IMR-90 (cell line): ENCODE results near the gene B3GAT3. TPM values are rescaled to one million over a fixed set of nuclear protein-coding genes. Genes with fewer than 3 reads are reported as not detected.

Experiments used
- ATAC-seq: fragments of 200-7000 bp; cut with Tn5 transposase; 2 replicates; pipeline ENCODE4 v1.9.1; 2020; ENCODE audit warnings: low read depth, mild to moderate bottlenecking, moderate library complexity
- BruUV-seq: library from RNA; stranded (reverse); fragments of 400-500 nt; replicated peaks from 2 replicates; lab custom pipeline; 2021; lab: Mats Ljungman, UMichigan
- CTCF ChIA-PET: fragments of 300-600 bp; formaldehyde crosslinking; extraction: SDS; loops from one replicate; lab custom pipeline; 2021; ENCODE audit warnings: antibody characterized with exemption; lab: Yijun Ruan, JAX
- POLR2A ChIA-PET: fragments of 300-600 bp; sonication (Branson Sonifier 250); formaldehyde crosslinking; loops from one replicate; lab custom pipeline; 2022; ENCODE audit warnings: antibody characterized with exemption; ENCODE audit not compliant: unreplicated experiment; lab: Charles Lee
- DNase-seq: peaks from one replicate; pipeline ENCODE4 v3.0.0; 2013
- H2AFZ ChIP-seq: replicated peaks from 2 replicates; pipeline ENCODE3; 2013; ENCODE audit warnings: low read length, mild to moderate bottlenecking; ENCODE audit not compliant: poor library complexity
- H2AK5ac ChIP-seq: 2 replicates; pipeline ENCODE4 v1.6.1; 2013; ENCODE audit warnings: low read depth, low read length, inconsistent platforms
- H2AK9ac ChIP-seq: replicated peaks from 2 replicates; pipeline ENCODE3; 2013; ENCODE audit warnings: mild to moderate bottlenecking, low read depth, low read length, moderate library complexity; ENCODE audit not compliant: poor library complexity
- H2BK120ac ChIP-seq: 2 replicates; pipeline ENCODE4 v1.6.1; 2013; ENCODE audit warnings: low read depth, low read length, inconsistent platforms
- H2BK15ac ChIP-seq: 3 replicates; pipeline ENCODE4 v1.6.1; 2013; ENCODE audit warnings: low read depth, low read length, inconsistent platforms
- H2BK20ac ChIP-seq: 2 replicates; pipeline ENCODE4 v1.6.1; 2013; ENCODE audit warnings: low read depth, mild to moderate bottlenecking, inconsistent platforms, low read length, moderate library complexity
- H2BK5ac ChIP-seq: 2 replicates; pipeline ENCODE4 v1.6.1; 2013; ENCODE audit warnings: mild to moderate bottlenecking, low read depth, low read length, inconsistent platforms; ENCODE audit not compliant: poor library complexity, severe bottlenecking
- H3K14ac ChIP-seq: replicated peaks from 2 replicates; pipeline ENCODE4 v1.6.1; 2013; ENCODE audit warnings: low read depth, low read length, inconsistent platforms
- H3K18ac ChIP-seq: 2 replicates; pipeline ENCODE4 v1.6.1; 2013; ENCODE audit warnings: low read depth, low read length, control low read depth
- H3K23ac ChIP-seq: 2 replicates; pipeline ENCODE4 v1.6.1; 2013; ENCODE audit warnings: low read depth, low read length, inconsistent platforms
- H3K27ac ChIP-seq: 2 replicates; pipeline ENCODE4 v1.5.1; 2013; ENCODE audit warnings: mild to moderate bottlenecking, control low read depth, low read length; ENCODE audit not compliant: insufficient read depth
- H3K27me3 ChIP-seq: 2 replicates; pipeline ENCODE4 v1.6.1; 2013; ENCODE audit warnings: low read length; ENCODE audit not compliant: control insufficient read depth, insufficient read depth
- H3K36me3 ChIP-seq: 2 replicates; pipeline ENCODE4 v1.6.1; 2013; ENCODE audit warnings: low read length, mixed read lengths; ENCODE audit not compliant: control insufficient read depth, insufficient read depth
- H3K4ac ChIP-seq: 2 replicates; pipeline ENCODE4 v1.6.1; 2013; ENCODE audit warnings: low read depth, low read length, inconsistent platforms
- H3K4me1 ChIP-seq: 2 replicates; pipeline ENCODE4 v1.6.1; 2013; ENCODE audit warnings: low read length, mixed read lengths; ENCODE audit not compliant: control insufficient read depth, insufficient read depth
- H3K4me2 ChIP-seq: 2 replicates; pipeline ENCODE4 v1.6.1; 2013; ENCODE audit warnings: low read depth, mild to moderate bottlenecking, control low read depth, low read length, moderate library complexity
- H3K4me3 ChIP-seq: 2 replicates; pipeline ENCODE4 v1.5.1; 2013; ENCODE audit warnings: low read depth, mild to moderate bottlenecking, control low read depth, low read length, moderate library complexity; ENCODE audit not compliant: insufficient read depth
- H3K56ac ChIP-seq: 2 replicates; pipeline ENCODE4 v1.6.1; 2013; ENCODE audit warnings: low read length, inconsistent platforms; ENCODE audit not compliant: insufficient read depth; ENCODE audit errors: extremely low read depth
- H3K79me1 ChIP-seq, 2 experiments: 2 replicates each; pipeline ENCODE4 v1.6.1; 2013; ENCODE audit warnings: low read length in 2 of 2, inconsistent platforms in 1 of 2, low read depth in 1 of 2
- H3K9ac ChIP-seq: 2 replicates; pipeline ENCODE4 v1.6.1; 2013; ENCODE audit warnings: low read depth, low read length, control low read depth
- H3K9me1 ChIP-seq: 2 replicates; pipeline ENCODE4 v1.6.1; 2013; ENCODE audit warnings: low read length, inconsistent platforms; ENCODE audit not compliant: insufficient read depth
- H3K9me3 ChIP-seq: 2 replicates; pipeline ENCODE4 v1.6.1; 2013; ENCODE audit warnings: low read length; ENCODE audit not compliant: control insufficient read depth, insufficient read depth
- H4K20me1 ChIP-seq: 2 replicates; pipeline ENCODE4 v1.6.1; 2013; ENCODE audit warnings: low read length, inconsistent platforms; ENCODE audit not compliant: insufficient read depth
- H4K5ac ChIP-seq: 2 replicates; pipeline ENCODE4 v1.6.1; 2013; ENCODE audit warnings: mild to moderate bottlenecking, low read depth, low read length, control low read depth
- H4K8ac ChIP-seq, 2 experiments: 2 replicates each; pipeline ENCODE4 v1.6.1; 2013; ENCODE audit warnings: low read depth in 2 of 2, low read length in 2 of 2, control low read depth in 1 of 2, inconsistent platforms in 1 of 2
- H4K91ac ChIP-seq: 2 replicates; pipeline ENCODE4 v1.6.1; 2013; ENCODE audit warnings: low read depth, low read length, inconsistent platforms; ENCODE audit not compliant: insufficient read depth
- BHLHE40 ChIP-seq: fragments of 150-350 bp; IDR thresholded peaks from 2 replicates; pipeline ENCODE4 v1.6.1; 2016; ENCODE audit warnings: mild to moderate bottlenecking, low read depth, low read length
- CEBPB ChIP-seq: IDR thresholded peaks from 2 replicates; pipeline ENCODE4 v1.6.1; 2012; ENCODE audit warnings: low read depth, low read length, improper control_type of control experiment
- CHD1 ChIP-seq: IDR thresholded peaks from 2 replicates; pipeline ENCODE4 v1.6.1; 2012; ENCODE audit warnings: low read depth, low read length, improper control_type of control experiment
- MAFK ChIP-seq: IDR thresholded peaks from 2 replicates; pipeline ENCODE4 v1.6.1; 2012; ENCODE audit warnings: low read depth, low read length, improper control_type of control experiment
- MAZ ChIP-seq: IDR thresholded peaks from 2 replicates; pipeline ENCODE4 v1.6.1; 2012; ENCODE audit warnings: low read depth, mild to moderate bottlenecking, low read length, improper control_type of control experiment, moderate library complexity, borderline replicate concordance
- MXI1 ChIP-seq: IDR thresholded peaks from 2 replicates; pipeline ENCODE4 v1.6.1; 2012; ENCODE audit warnings: low read depth, mild to moderate bottlenecking, low read length, moderate library complexity, borderline replicate concordance
- NFE2L2 ChIP-seq: fragments of 150-350 bp; IDR thresholded peaks from 2 replicates; pipeline ENCODE4 v1.6.1; 2016; ENCODE audit warnings: low read depth, mild to moderate bottlenecking, low read length
- RAD21 ChIP-seq: IDR thresholded peaks from 2 replicates; pipeline ENCODE4 v1.6.1; 2012; ENCODE audit warnings: low read length, improper control_type of control experiment
- RCOR1 ChIP-seq: IDR thresholded peaks from 2 replicates; pipeline ENCODE4 v1.6.1; 2012; ENCODE audit warnings: mild to moderate bottlenecking, low read length, improper control_type of control experiment; ENCODE audit not compliant: insufficient replicate concordance
- RFX5 ChIP-seq: IDR thresholded peaks from 2 replicates; pipeline ENCODE4 v1.8.0; 2012; ENCODE audit warnings: low read depth, mild to moderate bottlenecking, low read length, moderate library complexity
- SMC3 ChIP-seq: fragments of 150-350 bp; IDR thresholded peaks from 2 replicates; pipeline ENCODE4 v1.6.1; 2016; ENCODE audit warnings: low read depth, mild to moderate bottlenecking, antibody characterized with exemption, low read length, moderate library complexity
- WGBS, 2 experiments: methylation state at CpG; one replicate each; pipeline versions ENCODE4 v1.1.5 to v1.1.7; 2013; ENCODE audit warnings: missing lambda C conversion rate in 2 of 2; ENCODE audit not compliant: insufficient read length in 1 of 2; ENCODE audit errors: extremely low coverage in 2 of 2; 5-methylcytosine and 5-hydroxymethylcytosine counted together
- dilution Hi-C: fragments of 300-500 bp; cut with HindIII; formaldehyde crosslinking; loops from one replicate; pipeline ENCODE4 v1.14.3; 2018; ENCODE audit warnings: low sequenced_read_pairs; ENCODE audit not compliant: unreplicated experiment
- in situ Hi-C: fragments of 300-500 bp; cut with MboI; formaldehyde crosslinking; loops from 3 replicates; pipeline ENCODE4 v1.14.3; 2019; ENCODE audit warnings: low sequenced_read_pairs, inconsistent platforms, mixed read lengths
- intact Hi-C: fragments of 100-400 bp; cut with micrococcal nuclease; formaldehyde crosslinking; loops from 2 replicates; pipeline ENCODE4 v1.10.0; 2022
- polyA plus RNA-seq, 3 experiments: library from polyadenylated mRNA; depleted of rRNA; stranded (reverse); fragments of >200 nt; gene quantifications; 2 replicates each; pipeline ENCODE4 v1.2.3, GENCODE V29; 2012; ENCODE audit warnings: low replicate concordance in 1 of 3
- total RNA-seq: library from RNA; depleted of rRNA; stranded (reverse); fragments of >200 nt; gene quantifications from 2 replicates; pipeline ENCODE4 v1.2.3, GENCODE V29; 2012
- TF ChIP-seq, protein P1 (sequence below): conservative IDR thresholded peaks from 2 replicates; pipeline ENCODE4 v1.5.1; 2012; ENCODE audit warnings: mild to moderate bottlenecking, low read depth, low read length, improper control_type of control experiment
- TF ChIP-seq, protein P2 (sequence below): fragments of 150-350 bp; IDR thresholded peaks from 2 replicates; pipeline ENCODE4 v1.6.1; 2016; ENCODE audit warnings: low read depth, mild to moderate bottlenecking, low read length, moderate library complexity, borderline replicate concordance

Gene B3GAT3
- total and polyA plus RNA-seq, 2 of the 4 experiments (the other 2 are of a cell fraction), result 10.4 to 38.4 TPM

- H4K20me1 ChIP-seq, result peaks cover 11% of the 10 kb centered on the region
- in situ Hi-C loops (no loop called here), dilution Hi-C loops (no loop called here), intact Hi-C loops (loop anchor here (5.0 kb wide), 1 partner anchor 249 kb away; no protein-coding TSS in a partner anchor)
- H3K23ac ChIP-seq, result no peak overlapping the region
- H3K27ac ChIP-seq, result peak overlapping the region; percentile 70
- no peak overlapping the region for H2BK20ac ChIP-seq
- H2BK5ac ChIP-seq, result peak overlapping the region; percentile 60
- no peak for DNase-seq
- H2BK120ac ChIP-seq, result no peak overlapping the region; the same call in 1 of the 2 replicates
- peak overlapping the region; percentile 66 for H4K5ac ChIP-seq
- no peak overlapping the region for H3K56ac ChIP-seq
- no peak overlapping the region for H3K9ac ChIP-seq
- peaks cover 16 to 21% of the 10 kb centered on the region in 2 experiments for H3K79me1 ChIP-seq
- no peaks in the 10 kb centered on the region for H3K9me3 ChIP-seq
- ATAC-seq, result no peak
- 65% methylated on average over 8 of the region's 15 CpGs; no CpG with 5 or more reads in 1 of the 2 experiments for WGBS, 2 experiments
- POLR2A ChIA-PET, result no interaction called here
- H3K4ac ChIP-seq, result peak overlapping the region; percentile 64
- H3K18ac ChIP-seq, result no peak overlapping the region
- H4K8ac ChIP-seq, result peak overlapping the region in 1 of 2 experiments; percentile 88; a peak in 2 of 4 replicates
- H2BK15ac ChIP-seq, result no peak overlapping the region; the same call in 2 of the 3 replicates
- peaks cover 10% of the 10 kb centered on the region for H3K4me1 ChIP-seq
- CTCF ChIA-PET, result interaction anchor here (1.5 kb wide), 1 partner anchor 22 kb away, joined by 3 read pairs; the partner anchor contains the start of gene TUT1
- H2AK5ac ChIP-seq, result peak overlapping the region; percentile 83; the same call in 1 of the 2 replicates
- no peaks in the 10 kb centered on the region for H3K9me1 ChIP-seq
- no TSS peak for BruUV-seq
- H3K4me2 ChIP-seq, result no peak overlapping the region
- TF ChIP-seq, protein P1, sequence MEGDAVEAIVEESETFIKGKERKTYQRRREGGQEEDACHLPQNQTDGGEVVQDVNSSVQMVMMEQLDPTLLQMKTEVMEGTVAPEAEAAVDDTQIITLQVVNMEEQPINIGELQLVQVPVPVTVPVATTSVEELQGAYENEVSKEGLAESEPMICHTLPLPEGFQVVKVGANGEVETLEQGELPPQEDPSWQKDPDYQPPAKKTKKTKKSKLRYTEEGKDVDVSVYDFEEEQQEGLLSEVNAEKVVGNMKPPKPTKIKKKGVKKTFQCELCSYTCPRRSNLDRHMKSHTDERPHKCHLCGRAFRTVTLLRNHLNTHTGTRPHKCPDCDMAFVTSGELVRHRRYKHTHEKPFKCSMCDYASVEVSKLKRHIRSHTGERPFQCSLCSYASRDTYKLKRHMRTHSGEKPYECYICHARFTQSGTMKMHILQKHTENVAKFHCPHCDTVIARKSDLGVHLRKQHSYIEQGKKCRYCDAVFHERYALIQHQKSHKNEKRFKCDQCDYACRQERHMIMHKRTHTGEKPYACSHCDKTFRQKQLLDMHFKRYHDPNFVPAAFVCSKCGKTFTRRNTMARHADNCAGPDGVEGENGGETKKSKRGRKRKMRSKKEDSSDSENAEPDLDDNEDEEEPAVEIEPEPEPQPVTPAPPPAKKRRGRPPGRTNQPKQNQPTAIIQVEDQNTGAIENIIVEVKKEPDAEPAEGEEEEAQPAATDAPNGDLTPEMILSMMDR, result no peak
- TF ChIP-seq MAFK (no peak), NFE2L2 (no peak), RAD21 (no peak), RCOR1 (no peak), BHLHE40 (no peak), MAZ (no peak), CHD1 (no peak), CEBPB (no peak), MXI1 (no peak), SMC3 (no peak), RFX5 (no peak)
- TF ChIP-seq, protein P2, sequence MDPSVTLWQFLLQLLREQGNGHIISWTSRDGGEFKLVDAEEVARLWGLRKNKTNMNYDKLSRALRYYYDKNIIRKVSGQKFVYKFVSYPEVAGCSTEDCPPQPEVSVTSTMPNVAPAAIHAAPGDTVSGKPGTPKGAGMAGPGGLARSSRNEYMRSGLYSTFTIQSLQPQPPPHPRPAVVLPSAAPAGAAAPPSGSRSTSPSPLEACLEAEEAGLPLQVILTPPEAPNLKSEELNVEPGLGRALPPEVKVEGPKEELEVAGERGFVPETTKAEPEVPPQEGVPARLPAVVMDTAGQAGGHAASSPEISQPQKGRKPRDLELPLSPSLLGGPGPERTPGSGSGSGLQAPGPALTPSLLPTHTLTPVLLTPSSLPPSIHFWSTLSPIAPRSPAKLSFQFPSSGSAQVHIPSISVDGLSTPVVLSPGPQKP, result no peak
- H3K36me3 ChIP-seq, result peaks cover 30% of the 10 kb centered on the region
- H2AK9ac ChIP-seq, result peak overlapping the region; percentile 87
- peak overlapping the region; percentile 56; the same call in 1 of the 2 replicates for H4K91ac ChIP-seq
- H3K14ac ChIP-seq, result no peak overlapping the region
- peak overlapping the region; percentile 14; the same call in 1 of the 2 replicates for H3K4me3 ChIP-seq
- H2AFZ ChIP-seq, result peak overlapping the region; percentile 92
- no peaks in the 10 kb centered on the region for H3K27me3 ChIP-seq
Observed at GRCh38 chr11:62613291-62613778, 8.5 kb downstream of the B3GAT3 start.
